ENCODE data around the gene DIO2.

The DIO2 gene

GRCh38 chr14:80167793-80168448, 43.4 kb downstream of the DIO2 start:
- DNase-seq (ENCODE audit: low spot score), result no peak

- no peak for DNase-seq (ENCODE audit: low spot score)
Measured at GRCh38 chr14:80164991-80165721, 46.1 kb downstream of the DIO2 start.

- DNase-seq (ENCODE audit: low spot score), result no peak
Measured at GRCh38 chr14:80152763-80153162, 58.5 kb downstream of the DIO2 start.

- no peak for DNase-seq (ENCODE audit: low spot score)
Measured at GRCh38 chr14:80152166-80152565, 59.1 kb downstream of the DIO2 start.

GRCh38 chr14:80150301-80150700, 61.0 kb downstream of the DIO2 start:
- DNase-seq (ENCODE audit: low spot score), result no peak

All from pons (tissue), 1 donor.